ENCODE data around the gene YRDC.

- TF ChIP-seq CTCF (IDR thresholded peaks at IDR 0.05) (no peak), POLR2A (IDR thresholded peaks at IDR 0.05) (no peak)
These were observed 41.5 kb upstream of the YRDC start for GRCh38 chr1:37849480-37849879.
